GM12801 (cell line): ENCODE data around the gene BCL7A.

Source experiments
- CTCF ChIP-seq: IDR thresholded peaks from one replicate; pipeline ENCODE4 v1.5.1; 2011; ENCODE audit warnings: control low read depth; ENCODE audit not compliant: insufficient read length; ENCODE audit errors: extremely low read depth

BCL7A gene

DNA sequence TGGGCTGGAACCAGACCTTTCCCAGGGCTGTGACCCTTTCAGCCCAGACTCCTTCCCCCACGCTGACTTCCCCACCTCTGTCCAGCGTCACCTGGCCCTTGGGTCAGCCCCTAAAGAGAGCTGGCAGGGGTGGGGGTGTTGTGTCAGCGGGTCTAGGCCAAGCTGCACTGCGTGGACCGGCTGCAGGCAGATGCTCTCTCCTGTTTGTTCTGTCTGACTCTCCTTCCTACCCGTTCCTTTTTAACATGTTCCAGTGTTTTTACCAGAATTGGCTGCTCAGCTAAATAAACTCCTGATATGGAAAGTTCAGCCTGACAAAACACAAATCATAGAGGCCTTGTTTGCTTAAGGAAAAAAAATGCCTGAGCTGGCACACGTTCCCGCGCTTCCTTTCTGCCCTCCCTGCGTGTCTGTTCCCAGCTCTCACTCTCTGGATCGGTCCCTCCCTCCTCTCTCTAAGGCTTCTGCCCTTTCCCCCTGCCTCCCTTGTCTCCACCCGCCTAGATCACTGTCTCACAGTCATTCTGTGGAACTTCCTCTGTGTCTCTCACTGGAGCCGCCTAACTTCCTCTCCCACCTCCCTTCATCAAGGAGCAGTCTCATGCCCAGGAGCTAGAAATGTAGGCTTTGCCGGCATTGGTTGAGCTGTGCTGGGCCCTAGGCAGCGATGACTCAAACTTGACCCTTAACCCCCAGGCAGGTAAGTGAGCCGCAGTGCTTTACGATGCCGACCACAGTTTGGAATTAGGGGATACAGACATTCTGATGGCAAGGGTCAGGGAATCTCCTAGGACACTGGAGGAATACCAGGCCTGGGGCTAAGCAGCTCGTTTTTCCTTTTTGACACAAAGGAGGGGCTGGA lies 41.4 kb downstream of the BCL7A start:
- TF ChIP-seq CTCF, result no peak

DNA sequence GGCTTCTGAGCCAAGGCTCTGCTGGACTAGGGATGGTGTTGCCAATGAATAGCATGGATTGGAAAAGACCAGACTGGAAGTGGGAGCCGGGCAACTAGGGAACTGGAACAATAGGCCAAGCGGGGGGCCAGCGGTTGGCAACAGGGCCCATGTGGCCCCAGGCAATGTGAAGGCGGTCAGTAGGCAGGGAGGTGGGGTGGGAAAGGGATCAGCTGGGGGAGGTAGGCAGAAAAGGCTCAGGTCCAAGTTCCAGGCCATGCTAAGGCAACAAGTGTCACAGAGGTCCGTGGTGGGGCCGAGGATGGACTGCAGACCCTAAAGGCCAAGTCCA lies 42.0 kb downstream of the BCL7A start:
- TF ChIP-seq CTCF, result no peak

GRCh38 chr12:122064025-122064777 lies 42.5 kb downstream of the BCL7A start:
- TF ChIP-seq CTCF, result no peak

DNA sequence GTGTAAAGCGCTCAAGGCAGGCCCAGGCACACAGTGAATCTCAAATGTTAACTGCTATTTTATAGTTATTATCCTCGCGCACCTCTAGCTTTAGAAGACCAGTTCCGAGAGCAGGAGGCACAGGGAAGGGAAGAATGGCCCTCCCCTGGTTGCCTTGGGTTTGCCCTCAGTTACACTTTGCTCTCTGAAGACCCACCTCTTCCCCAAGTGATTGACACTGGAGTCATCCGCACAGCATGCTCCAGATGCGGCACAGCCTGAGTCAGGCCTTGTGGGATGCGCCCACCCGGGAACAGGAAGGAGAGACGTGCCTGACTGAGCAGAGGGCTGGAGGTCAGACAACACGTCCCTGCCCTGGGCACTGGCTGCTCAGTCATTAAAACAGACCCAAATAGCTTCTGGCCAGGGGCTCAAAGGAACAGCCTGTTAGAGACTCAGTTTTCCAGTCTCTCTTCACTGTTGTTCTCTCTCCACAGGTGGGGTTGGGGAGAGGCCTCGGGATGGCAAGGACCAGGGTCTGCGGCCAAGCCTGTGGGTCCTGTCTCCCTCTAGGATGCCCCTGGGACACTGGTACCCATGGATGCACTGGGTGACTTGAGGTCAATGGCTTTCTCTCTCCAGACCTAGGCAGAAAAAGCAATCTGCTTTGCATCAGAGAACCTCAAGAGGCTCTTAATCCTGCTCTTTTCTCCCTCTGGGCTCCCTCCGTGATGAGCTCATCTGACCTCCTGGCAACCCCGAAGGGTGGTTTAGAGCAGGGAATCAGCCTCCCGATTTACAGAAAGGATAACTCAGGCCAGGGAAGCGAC lies 43.3 kb downstream of the BCL7A start:
- TF ChIP-seq CTCF, result no peak

DNA sequence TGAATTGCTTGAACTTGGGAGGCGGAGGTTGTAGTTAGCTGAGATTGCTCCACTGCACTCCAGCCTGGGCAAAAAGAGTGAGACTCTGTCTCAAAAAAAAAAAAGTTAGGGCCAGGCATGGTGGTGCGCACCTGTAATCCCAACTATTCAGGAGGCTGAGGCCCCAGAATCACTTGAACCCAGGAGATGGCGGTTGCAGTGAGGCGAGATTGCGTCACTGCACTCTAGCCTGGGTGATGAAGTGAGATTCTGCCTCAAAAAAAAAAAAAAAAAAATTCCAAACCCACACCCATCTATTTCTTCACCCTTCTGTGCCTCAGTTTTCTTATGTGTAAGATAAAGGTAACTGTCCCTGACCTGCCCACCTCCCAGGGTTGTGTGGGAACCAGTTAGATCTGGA lies 45.9 kb downstream of the BCL7A start:
- TF ChIP-seq CTCF, result no peak

GRCh38 chr12:122067966-122068365 lies 46.3 kb downstream of the BCL7A start:
- TF ChIP-seq CTCF, result no peak
